Heart left ventricle (tissue), 13 donors: ENCODE results near the gene RAB19.

Experiments used
- CTCF ChIP-seq, 12 donors: fragments of 200-600 bp; sonication (generic) in 4 of 12; IDR thresholded peaks; one replicate each; pipeline versions ENCODE4 v1.5.0 to v1.8.0; 2018 to 2022; ENCODE audit warnings: antibody characterized with exemption in 12 of 12, mild to moderate bottlenecking in 5 of 12
- POLR2A ChIP-seq, 2 donors: fragments of 450-650 bp; IDR thresholded peaks; one replicate each; pipeline ENCODE4 v1.6.1; 2017; ENCODE audit warnings: antibody characterized with exemption in 2 of 2, mild to moderate bottlenecking in 2 of 2, moderate library complexity in 2 of 2
- donor health status: ischemic (EF 13 %, LVEDD 7.1; RV severe dilation, severe dysfunction).
- donor health status: DM: no; HTN: yes; CAD: no.
- donor health status: DM: no; HTN: no; CAD: no.
- donor health status: ischemic (EF 25% LVEDD 6.9; RV normal size, moderate dysfunction).
- donor health status: ischemic (EF 25% LVEDD 5.7; RV mildly dilated, moderate dysfunction).
- donor health status: ischemic (EF 35%, LVEDD 5.7; RV mildly dilated, moderate dysfunction).
- donor health status: nonischemic (EF 11% LVEDD 7.7; RV severe dilation, severe dysfunction).
- donor health status: DM: yes; HTN: yes; CAD: no.
- donor health status: PGD.
- donor health status: ischemic (EF 29% LVEDD 5.4; RV normal size, mild dysfunction).
- donor health status: nonischemic (EF 23%, LVEDD 6.1; RV moderate dilation, normal function).

GRCh38 chr7:140458916-140459315, 55.1 kb downstream of the RAB19 start:
- TF ChIP-seq CTCF (IDR thresholded peaks at IDR 0.05) (no peak), POLR2A (IDR thresholded peaks at IDR 0.05) (no peak)
